OCI-LY7 (cell line): ENCODE results near the gene SASH1. TPM values are rescaled to one million over a fixed set of nuclear protein-coding genes. Genes with fewer than 3 reads are reported as not detected.

Experiments used
- BruUV-seq: library from RNA; stranded (reverse); fragments of 400-500 nt; replicated peaks from 2 replicates; lab custom pipeline; 2021; lab: Mats Ljungman, UMichigan
- CTCF ChIA-PET: fragments of 300-600 bp; sonication (Branson Sonifier 250); formaldehyde crosslinking; loops from one replicate; lab custom pipeline; 2022; ENCODE audit warnings: antibody characterized with exemption; ENCODE audit not compliant: unreplicated experiment; lab: Charles Lee
- POLR2A ChIA-PET: fragments of 300-600 bp; sonication (Branson Sonifier 250); formaldehyde crosslinking; loops from one replicate; lab custom pipeline; 2022; ENCODE audit warnings: antibody characterized with exemption; lab: Charles Lee
- DNase-seq: peaks from one replicate; pipeline ENCODE4 v3.0.0-alpha.2; 2015; ENCODE audit warnings: low spot score
- H2AFZ ChIP-seq: fragments of 200-600 bp; sonication (generic), shearing (Covaris generic); 2 replicates; pipeline ENCODE4 v1.6.1; 2014; ENCODE audit warnings: mild to moderate bottlenecking, antibody characterized with exemption, low read length, moderate library complexity
- H3K27ac ChIP-seq: fragments of 200-600 bp; sonication (generic); 2 replicates; pipeline ENCODE4 v1.5.1; 2014; ENCODE audit warnings: mixed run types, low read depth, mild to moderate bottlenecking, moderate library complexity, low read length, inconsistent platforms; ENCODE audit not compliant: poor library complexity, severe bottlenecking
- H3K36me3 ChIP-seq: fragments of 200-600 bp; sonication (generic); 2 replicates; pipeline ENCODE4 v1.6.1; 2014; ENCODE audit warnings: mild to moderate bottlenecking, antibody characterized with exemption, low read length, moderate library complexity, mixed read lengths; ENCODE audit not compliant: insufficient read depth
- H3K4me1 ChIP-seq: fragments of 200-600 bp; sonication (generic); 2 replicates; pipeline ENCODE4 v1.5.1; 2014; ENCODE audit warnings: mild to moderate bottlenecking, low read length; ENCODE audit not compliant: insufficient read depth, poor library complexity, severe bottlenecking
- H3K4me2 ChIP-seq: fragments of 200-600 bp; sonication (generic); 2 replicates; pipeline ENCODE4 v1.6.1; 2014; ENCODE audit warnings: mild to moderate bottlenecking, low read length
- H3K4me3 ChIP-seq: fragments of 200-600 bp; sonication (generic); 2 replicates; pipeline ENCODE4 v1.5.1; 2014; ENCODE audit warnings: mild to moderate bottlenecking, low read depth, low read length; ENCODE audit not compliant: poor library complexity, severe bottlenecking
- H3K79me2 ChIP-seq: fragments of 200-600 bp; sonication (generic); 2 replicates; pipeline ENCODE4 v1.6.1; 2016; ENCODE audit warnings: low read depth, mild to moderate bottlenecking, low read length, moderate library complexity, mixed read lengths; ENCODE audit not compliant: insufficient read depth
- H3K9me2 ChIP-seq: fragments of 200-600 bp; sonication (generic); 2 replicates; pipeline ENCODE4 v1.6.1; 2016; ENCODE audit warnings: mild to moderate bottlenecking, low read length, mixed read lengths; ENCODE audit not compliant: insufficient read depth
- H3K9me3 ChIP-seq: fragments of 200-600 bp; sonication (generic); 2 replicates; pipeline ENCODE4 v1.6.1; 2014; ENCODE audit warnings: mild to moderate bottlenecking, mixed run types, low read length, mixed read lengths
- H4K20me1 ChIP-seq: fragments of 200-600 bp; sonication (generic); 2 replicates; pipeline ENCODE4 v1.6.1; 2014; ENCODE audit warnings: mild to moderate bottlenecking, antibody characterized with exemption, low read length, moderate library complexity, mixed read lengths; ENCODE audit not compliant: insufficient read depth
- EZH2phosphoT487 ChIP-seq: fragments of 200-600 bp; sonication (generic); IDR thresholded peaks from 2 replicates; pipeline ENCODE4 v1.6.1; 2018; ENCODE audit warnings: low read depth, borderline replicate concordance, mild to moderate bottlenecking, mixed run types, antibody characterized with exemption, low read length, moderate library complexity, mixed read lengths
- intact Hi-C: fragments of 100-400 bp; cut with micrococcal nuclease; formaldehyde crosslinking; loops from one replicate; pipeline ENCODE4 v1.10.0; 2022; ENCODE audit not compliant: unreplicated experiment
- total RNA-seq, 2 experiments: library from RNA; depleted of rRNA in 1 of 2; stranded (reverse); fragments of >200 nt in 1 of 2; shearing (Covaris generic) in 1 of 2; gene quantifications; 2 replicates each; pipeline ENCODE4 v1.2.3, GENCODE V29; 2014 to 2022
- TF ChIP-seq, protein P1 (sequence below): fragments of 200-600 bp; sonication (generic); conservative IDR thresholded peaks from 2 replicates; pipeline ENCODE4 v1.5.1; 2014; ENCODE audit warnings: mild to moderate bottlenecking, antibody characterized with exemption, low read length, moderate library complexity, mixed read lengths

SASH1 gene
- total RNA-seq, 2 experiments from 2014 or later: not detected

DNA sequence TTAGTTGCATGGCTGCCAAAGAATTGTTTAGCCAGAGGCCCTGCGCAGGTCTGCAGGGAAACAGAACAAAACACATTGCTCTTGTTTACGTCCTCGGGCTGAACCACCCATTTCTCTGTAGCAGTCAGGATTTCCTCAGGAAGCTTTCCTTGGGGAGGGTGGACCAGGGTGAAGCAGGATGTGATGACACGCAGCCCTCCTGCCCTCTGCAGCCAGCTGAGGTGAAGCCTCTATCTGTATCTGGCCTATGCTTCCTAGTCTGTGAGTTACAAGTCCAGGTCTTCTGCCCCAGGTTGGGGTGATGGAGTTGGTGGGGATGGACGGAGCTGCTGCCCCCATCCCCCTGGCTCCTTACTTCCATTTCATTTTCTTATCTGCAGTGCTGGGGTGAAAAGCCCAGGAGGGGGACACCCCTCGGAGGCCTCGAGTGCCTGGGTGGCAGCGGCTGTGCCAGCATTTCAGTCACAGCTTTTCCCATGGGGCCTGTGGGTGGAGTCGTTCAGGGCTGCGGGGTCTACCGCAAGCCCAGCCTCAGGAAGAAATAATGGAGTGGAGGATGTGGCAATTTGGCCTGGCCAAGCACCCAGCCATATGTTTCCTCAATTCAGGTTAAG lies 24.9 kb downstream of the SASH1 start:
- no peak overlapping the region for H3K4me3 ChIP-seq
- H3K4me2 ChIP-seq: no peak overlapping the region
- H3K9me3 ChIP-seq: no peaks in the 10 kb centered on the region
- no peak overlapping the region for H3K27ac ChIP-seq
- ChIA-PET CTCF (no interaction called here), POLR2A (no interaction called here)
- no peaks in the 10 kb centered on the region for H3K79me2 ChIP-seq
- no peaks in the 10 kb centered on the region for H4K20me1 ChIP-seq
- no TSS peak for BruUV-seq
- no peaks in the 10 kb centered on the region for H3K4me1 ChIP-seq
- no peaks in the 10 kb centered on the region for H3K9me2 ChIP-seq
- intact Hi-C loops: no loop called here
- H3K36me3 ChIP-seq: no peaks in the 10 kb centered on the region
- DNase-seq: no peak
- H2AFZ ChIP-seq: no peak overlapping the region
- TF ChIP-seq, protein P1, sequence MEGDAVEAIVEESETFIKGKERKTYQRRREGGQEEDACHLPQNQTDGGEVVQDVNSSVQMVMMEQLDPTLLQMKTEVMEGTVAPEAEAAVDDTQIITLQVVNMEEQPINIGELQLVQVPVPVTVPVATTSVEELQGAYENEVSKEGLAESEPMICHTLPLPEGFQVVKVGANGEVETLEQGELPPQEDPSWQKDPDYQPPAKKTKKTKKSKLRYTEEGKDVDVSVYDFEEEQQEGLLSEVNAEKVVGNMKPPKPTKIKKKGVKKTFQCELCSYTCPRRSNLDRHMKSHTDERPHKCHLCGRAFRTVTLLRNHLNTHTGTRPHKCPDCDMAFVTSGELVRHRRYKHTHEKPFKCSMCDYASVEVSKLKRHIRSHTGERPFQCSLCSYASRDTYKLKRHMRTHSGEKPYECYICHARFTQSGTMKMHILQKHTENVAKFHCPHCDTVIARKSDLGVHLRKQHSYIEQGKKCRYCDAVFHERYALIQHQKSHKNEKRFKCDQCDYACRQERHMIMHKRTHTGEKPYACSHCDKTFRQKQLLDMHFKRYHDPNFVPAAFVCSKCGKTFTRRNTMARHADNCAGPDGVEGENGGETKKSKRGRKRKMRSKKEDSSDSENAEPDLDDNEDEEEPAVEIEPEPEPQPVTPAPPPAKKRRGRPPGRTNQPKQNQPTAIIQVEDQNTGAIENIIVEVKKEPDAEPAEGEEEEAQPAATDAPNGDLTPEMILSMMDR: no peak
- TF ChIP-seq EZH2phosphoT487: no peak

DNA sequence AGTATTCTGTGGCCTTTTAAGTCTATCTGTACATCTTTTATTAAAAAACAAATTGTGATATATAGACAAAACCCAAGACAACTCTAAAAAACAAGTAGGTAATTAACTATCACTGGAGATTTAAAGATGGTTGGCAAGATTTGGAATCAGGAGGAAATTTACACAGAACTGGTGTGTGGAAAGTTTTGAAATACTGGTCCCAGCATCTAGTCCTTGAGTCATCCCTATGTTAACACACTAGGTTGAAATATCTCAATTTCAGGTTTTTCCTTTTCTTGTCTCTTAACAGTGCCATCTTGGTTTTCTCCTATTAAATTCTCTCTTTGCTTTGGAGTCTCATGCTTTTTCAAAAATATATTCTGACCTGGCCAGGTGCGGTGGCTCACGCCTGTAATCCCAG lies 27.5 kb downstream of the SASH1 start:
- ChIA-PET CTCF (no interaction called here), POLR2A (no interaction called here)
- H3K36me3 ChIP-seq: no peaks in the 10 kb centered on the region
- H3K9me2 ChIP-seq: no peaks in the 10 kb centered on the region
- no peak overlapping the region for H2AFZ ChIP-seq
- H3K9me3 ChIP-seq: no peaks in the 10 kb centered on the region
- H4K20me1 ChIP-seq: no peaks in the 10 kb centered on the region
- H3K27ac ChIP-seq: no peak overlapping the region
- H3K4me2 ChIP-seq: no peak overlapping the region
- intact Hi-C loops: no loop called here
- no peaks in the 10 kb centered on the region for H3K79me2 ChIP-seq
- no peaks in the 10 kb centered on the region for H3K4me1 ChIP-seq
- H3K4me3 ChIP-seq: no peak overlapping the region
- TF ChIP-seq, protein P1: no peak
- no peak for TF ChIP-seq EZH2phosphoT487
- no peak for DNase-seq
- no TSS peak for BruUV-seq

DNA sequence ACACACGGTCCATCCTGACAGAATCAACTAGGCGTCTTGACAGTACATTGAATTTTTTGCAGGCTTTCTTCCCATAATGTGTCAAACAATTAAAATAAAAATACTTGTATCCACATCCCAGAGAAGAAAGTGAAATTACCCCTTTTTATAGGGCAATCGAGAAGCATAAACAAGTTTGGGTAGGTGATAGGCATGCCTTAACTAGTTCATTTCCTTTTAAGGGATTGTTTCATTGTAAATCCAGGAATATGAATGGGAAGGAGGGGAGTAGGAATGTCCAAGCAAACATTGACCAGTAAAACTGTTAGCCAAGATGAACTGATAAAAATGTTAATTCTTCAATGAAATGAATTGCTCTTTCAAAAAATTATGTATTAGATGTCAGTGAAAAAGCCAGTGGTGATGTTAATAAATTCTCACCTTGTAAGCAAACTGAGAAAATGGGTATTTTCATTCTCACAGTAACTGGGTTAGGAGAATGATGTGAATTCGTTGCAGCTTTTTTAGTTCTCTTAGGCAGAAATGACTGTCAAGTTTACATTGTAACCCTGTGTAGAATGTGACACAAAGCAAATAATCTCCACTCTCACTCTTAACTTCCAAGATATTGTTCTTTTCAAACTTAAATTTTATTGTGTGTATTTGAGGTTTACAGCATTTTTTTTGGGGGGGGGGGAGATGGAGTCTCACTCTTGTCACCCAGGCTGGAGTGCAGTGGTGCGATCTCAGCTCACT lies 31.6 kb downstream of the SASH1 start:
- CTCF ChIA-PET: no interaction called here
- H3K27ac ChIP-seq: no peak overlapping the region
- no peaks in the 10 kb centered on the region for H3K79me2 ChIP-seq
- H3K4me1 ChIP-seq: no peaks in the 10 kb centered on the region
- no peak overlapping the region for H3K4me2 ChIP-seq
- intact Hi-C loops: no loop called here
- DNase-seq: no peak
- H2AFZ ChIP-seq: no peak overlapping the region
- no peaks in the 10 kb centered on the region for H3K9me2 ChIP-seq
- H3K9me3 ChIP-seq: no peaks in the 10 kb centered on the region
- BruUV-seq: no TSS peak
- POLR2A ChIA-PET: interaction anchor here (0.6 kb wide), 1 partner anchor 39 kb away, joined by 4 read pairs; no protein-coding TSS in a partner anchor
- no peak for TF ChIP-seq EZH2phosphoT487
- no peaks in the 10 kb centered on the region for H4K20me1 ChIP-seq
- no peaks in the 10 kb centered on the region for H3K36me3 ChIP-seq
- no peak overlapping the region for H3K4me3 ChIP-seq
